Measurements from ENCODE around the gene FANCC.

DNA sequence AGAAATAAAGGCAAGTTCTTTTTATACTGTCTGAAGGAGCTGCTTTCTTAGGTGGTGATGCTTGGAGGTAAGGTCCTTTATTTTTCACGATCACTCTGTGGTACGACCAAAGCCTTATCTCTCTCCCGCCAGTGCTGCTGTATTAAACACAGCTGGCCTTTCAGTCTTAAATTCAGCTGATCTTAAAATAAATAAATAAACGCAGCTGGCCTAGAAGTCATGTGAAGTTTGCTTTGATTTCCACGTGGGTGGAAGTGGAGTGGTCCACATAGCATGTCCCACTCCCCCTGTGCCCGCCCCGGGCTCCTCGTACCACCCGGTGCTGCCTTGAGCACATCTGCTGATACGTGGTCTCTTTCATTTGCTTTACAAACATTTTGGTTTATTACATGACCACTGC, 260.4 kb downstream of the FANCC start:
- TF ChIP-seq CTCF (IDR thresholded peaks at IDR 0.05; ENCODE audit: insufficient read depth, low read depth, low read length) (no peak), EZH2 (IDR thresholded peaks at IDR 0.05; ENCODE audit: insufficient read depth, low read length) (no peak)
